Activated CD4-positive, alpha-beta T cell treated with anti-CD3 and anti-CD28 coated beads, Interleukin-2, amount 10 ng/mL, durations not matched to agents 7 days and 5 days (primary cell): ENCODE data around the gene LNX1. TPM values are rescaled to one million over a fixed set of nuclear protein-coding genes. Genes with fewer than 3 reads are reported as not detected.

ENCODE experiments used
- CTCF ChIA-PET: fragments of 350-600 bp; sonication (Branson Sonifier 250); formaldehyde crosslinking; loops from one replicate; lab custom pipeline; 2021; ENCODE audit warnings: antibody characterized with exemption; lab: Charles Lee
- POLR2A ChIA-PET: fragments of 350-600 bp; sonication (Branson Sonifier 250); formaldehyde crosslinking; loops from one replicate; lab custom pipeline; 2021; ENCODE audit warnings: antibody characterized with exemption; lab: Charles Lee
- DNase-seq: peaks from one replicate; pipeline ENCODE4 v3.0.0-alpha.2; 2020
- H3K27ac Mint-ChIP-seq: one replicate; pipeline ENCODE4 v1.8.0; 2021; ENCODE audit warnings: mild to moderate bottlenecking, moderate library complexity, mixed read lengths
- H3K27me3 Mint-ChIP-seq: one replicate; pipeline ENCODE4 v1.8.0; 2021; ENCODE audit warnings: mixed read lengths
- H3K36me3 Mint-ChIP-seq: one replicate; pipeline ENCODE4 v1.8.0; 2021; ENCODE audit warnings: low read depth, mixed read lengths
- H3K4me1 Mint-ChIP-seq: one replicate; pipeline ENCODE4 v1.8.0; 2021; ENCODE audit warnings: mixed read lengths
- H3K4me3 Mint-ChIP-seq: one replicate; pipeline ENCODE4 v1.8.0; 2021; ENCODE audit warnings: mild to moderate bottlenecking, moderate library complexity, mixed read lengths
- H3K9me3 Mint-ChIP-seq: one replicate; pipeline ENCODE4 v1.8.0; 2021; ENCODE audit warnings: mixed read lengths
- total RNA-seq, 2 experiments: library from RNA; stranded (reverse); gene quantifications; one replicate each; pipeline ENCODE4 v1.2.3, GENCODE V29; 2021

LNX1 gene
- total RNA-seq, 2 experiments from 2014 or later = not detected

DNA sequence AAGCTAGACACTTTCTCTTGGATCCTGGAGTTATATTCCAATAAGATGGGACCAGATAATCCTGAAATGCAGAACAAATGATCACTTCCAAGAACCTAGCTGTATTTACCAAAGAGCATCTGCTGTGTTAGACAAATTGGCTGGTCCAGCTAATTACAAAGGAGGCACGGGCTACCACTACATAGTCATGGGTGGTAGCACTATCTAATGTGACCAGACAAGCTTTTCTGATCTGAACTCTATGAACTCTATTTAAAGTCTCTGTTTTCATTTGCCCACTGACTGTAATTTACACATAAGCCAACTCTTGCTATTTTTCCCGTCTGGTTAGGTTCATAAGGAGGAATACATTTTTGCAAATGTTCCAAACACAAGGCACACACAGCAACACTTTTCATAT is 34.6 kb downstream of the LNX1 start:
- no peaks in the 10 kb centered on the region for H3K9me3 Mint-ChIP-seq
- no peak overlapping the region for H3K27ac Mint-ChIP-seq
- H3K27me3 Mint-ChIP-seq = peaks cover 5% of the 10 kb centered on the region
- H3K4me3 Mint-ChIP-seq = no peak overlapping the region
- CTCF ChIA-PET = no interaction called here
- H3K4me1 Mint-ChIP-seq = no peaks in the 10 kb centered on the region
- H3K36me3 Mint-ChIP-seq = no peaks in the 10 kb centered on the region
- DNase-seq = no peak
- POLR2A ChIA-PET = no interaction called here

GRCh38 chr4:53553486-53554210 is 37.6 kb downstream of the LNX1 start:
- no peaks in the 10 kb centered on the region for H3K9me3 Mint-ChIP-seq
- POLR2A ChIA-PET = no interaction called here
- no peak overlapping the region for H3K27ac Mint-ChIP-seq
- no peak overlapping the region for H3K4me3 Mint-ChIP-seq
- DNase-seq = no peak
- peaks cover 6% of the 10 kb centered on the region for H3K27me3 Mint-ChIP-seq
- no peaks in the 10 kb centered on the region for H3K36me3 Mint-ChIP-seq
- H3K4me1 Mint-ChIP-seq = no peaks in the 10 kb centered on the region
- CTCF ChIA-PET = no interaction called here

DNA sequence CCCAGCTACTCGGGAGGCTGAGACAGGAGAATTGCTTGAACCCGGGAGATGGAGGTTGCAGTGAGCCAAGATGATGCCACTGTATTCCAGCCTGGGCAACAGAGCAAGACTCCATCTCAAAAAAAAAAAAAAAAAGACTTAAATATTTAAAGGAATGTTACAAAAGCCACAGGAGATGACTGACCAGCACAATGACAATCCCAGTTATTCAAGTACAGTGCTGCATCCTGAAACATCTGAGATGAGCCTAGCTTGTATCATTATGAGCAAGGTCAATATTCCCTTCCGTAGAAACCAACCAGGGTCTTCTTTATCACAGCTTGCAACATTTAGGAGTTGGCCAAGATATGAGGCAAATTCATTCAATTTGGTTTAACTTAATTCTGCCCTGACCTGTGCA is 38.6 kb downstream of the LNX1 start:
- Mint-ChIP-seq H3K27me3 (peaks cover 7% of the 10 kb centered on the region), H3K36me3 (no peaks in the 10 kb centered on the region), H3K4me1 (no peaks in the 10 kb centered on the region), H3K27ac (no peak overlapping the region), H3K4me3 (no peak overlapping the region), H3K9me3 (no peaks in the 10 kb centered on the region)
- DNase-seq = no peak
- CTCF ChIA-PET = interaction anchor here (0.7 kb wide), 1 partner anchor 54 kb away, joined by 3 read pairs; no protein-coding TSS in a partner anchor
- POLR2A ChIA-PET = no interaction called here

GRCh38 chr4:53551958-53552357 is 39.3 kb downstream of the LNX1 start:
- H3K36me3 Mint-ChIP-seq = no peaks in the 10 kb centered on the region
- H3K4me3 Mint-ChIP-seq = no peak overlapping the region
- DNase-seq = no peak
- H3K27me3 Mint-ChIP-seq = peaks cover 10% of the 10 kb centered on the region
- POLR2A ChIA-PET = no interaction called here
- no peaks in the 10 kb centered on the region for H3K9me3 Mint-ChIP-seq
- CTCF ChIA-PET = interaction anchor here (0.7 kb wide), 1 partner anchor 53 kb away, joined by 3 read pairs; no protein-coding TSS in a partner anchor
- H3K27ac Mint-ChIP-seq = no peak overlapping the region
- no peaks in the 10 kb centered on the region for H3K4me1 Mint-ChIP-seq

- Mint-ChIP-seq H3K4me1 (no peaks in the 10 kb centered on the region), H3K27ac (no peak overlapping the region), H3K9me3 (no peaks in the 10 kb centered on the region), H3K4me3 (no peak overlapping the region), H3K36me3 (no peaks in the 10 kb centered on the region), H3K27me3 (peaks cover 10% of the 10 kb centered on the region)
- POLR2A ChIA-PET = no interaction called here
- DNase-seq = no peak
- CTCF ChIA-PET = no interaction called here
Measured at GRCh38 chr4:53551281-53551864, 39.9 kb downstream of the LNX1 start.

DNA sequence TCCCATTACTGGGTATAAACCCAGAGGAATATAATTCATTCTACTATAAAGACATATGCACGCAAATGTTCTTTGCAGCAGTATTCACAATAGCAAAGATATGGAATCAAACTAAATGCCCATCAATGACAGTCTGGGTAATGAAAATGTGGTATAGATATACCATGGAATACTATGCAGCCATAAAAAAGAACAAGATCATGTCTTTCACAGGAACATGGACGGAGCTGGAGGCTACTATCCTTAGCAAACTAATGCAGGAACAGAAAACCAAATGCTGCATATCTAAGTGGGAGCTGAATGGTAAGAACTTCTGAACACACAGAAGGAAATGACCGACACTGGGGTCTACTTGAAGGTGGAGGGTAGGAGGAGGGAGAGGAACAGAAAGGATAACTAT is 42.6 kb downstream of the LNX1 start:
- Mint-ChIP-seq H3K4me1 (no peaks in the 10 kb centered on the region), H3K4me3 (no peak overlapping the region), H3K27ac (no peak overlapping the region), H3K9me3 (no peaks in the 10 kb centered on the region), H3K27me3 (peaks cover 12% of the 10 kb centered on the region), H3K36me3 (no peaks in the 10 kb centered on the region)
- ChIA-PET CTCF (no interaction called here), POLR2A (no interaction called here)
- DNase-seq = no peak

GRCh38 chr4:53547983-53548382 is 43.3 kb downstream of the LNX1 start:
- H3K4me3 Mint-ChIP-seq = no peak overlapping the region
- H3K27ac Mint-ChIP-seq = no peak overlapping the region
- no peak for DNase-seq
- no peaks in the 10 kb centered on the region for H3K36me3 Mint-ChIP-seq
- H3K27me3 Mint-ChIP-seq = peaks cover 16% of the 10 kb centered on the region
- ChIA-PET CTCF (no interaction called here), POLR2A (no interaction called here)
- no peaks in the 10 kb centered on the region for H3K9me3 Mint-ChIP-seq
- H3K4me1 Mint-ChIP-seq = no peaks in the 10 kb centered on the region

- no peak for DNase-seq
- Mint-ChIP-seq H3K9me3 (no peaks in the 10 kb centered on the region), H3K4me3 (no peak overlapping the region), H3K27me3 (peaks cover 17% of the 10 kb centered on the region), H3K27ac (no peak overlapping the region), H3K4me1 (no peaks in the 10 kb centered on the region), H3K36me3 (no peaks in the 10 kb centered on the region)
- POLR2A ChIA-PET = no interaction called here
- CTCF ChIA-PET = interaction anchor here (0.5 to 0.7 kb wide), 2 partner anchors 33 to 676 kb away, joined by 3 to 5 read pairs; no protein-coding TSS in a partner anchor
Measured at GRCh38 chr4:53545942-53546581, 45.2 kb downstream of the LNX1 start.

DNA sequence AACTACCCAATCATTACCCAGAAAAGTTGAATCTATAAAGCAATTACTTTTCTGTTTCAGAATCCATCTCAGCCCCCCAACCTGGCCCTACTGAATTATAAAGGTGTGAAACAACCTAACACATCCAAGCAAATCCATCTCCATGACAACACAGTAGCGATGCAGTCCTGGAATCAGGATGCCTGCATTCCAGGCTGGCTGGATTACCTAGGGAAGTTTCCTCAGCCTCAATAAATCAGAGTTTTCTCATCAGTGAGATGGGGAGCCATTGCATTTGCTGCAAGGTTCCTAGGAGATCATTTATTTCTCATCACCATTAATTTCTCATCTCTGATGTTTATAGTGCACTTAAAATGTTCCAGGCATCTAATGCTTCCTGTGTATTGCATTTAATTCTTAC is 46.0 kb downstream of the LNX1 start:
- Mint-ChIP-seq H3K27ac (no peak overlapping the region), H3K27me3 (peaks cover 17% of the 10 kb centered on the region), H3K9me3 (no peaks in the 10 kb centered on the region), H3K4me3 (no peak overlapping the region), H3K36me3 (no peaks in the 10 kb centered on the region), H3K4me1 (no peaks in the 10 kb centered on the region)
- DNase-seq = no peak
- POLR2A ChIA-PET = no interaction called here
- CTCF ChIA-PET = interaction anchor here (0.6 to 0.7 kb wide), 2 partner anchors 9 to 32 kb away, joined by 3 to 5 read pairs; no protein-coding TSS in a partner anchor

DNA sequence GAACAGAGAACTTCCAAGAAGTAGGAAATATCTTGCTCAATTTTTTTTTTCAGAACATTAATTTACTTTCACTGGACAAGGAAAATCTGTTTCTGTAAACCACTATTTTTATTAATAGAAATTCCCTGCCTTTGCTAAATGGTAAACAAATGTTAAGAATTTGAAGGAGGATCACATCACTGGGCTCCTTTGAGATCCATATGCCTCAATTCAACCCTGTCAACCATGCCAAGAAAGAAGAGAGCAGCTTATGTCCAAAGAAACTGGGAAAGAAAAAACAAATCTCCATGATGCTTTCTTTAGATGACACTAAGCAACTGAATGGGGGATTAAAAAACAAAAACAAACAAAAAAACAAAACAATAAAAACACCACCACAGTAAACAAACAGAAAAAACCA is 47.7 kb downstream of the LNX1 start:
- no peak overlapping the region for H3K27ac Mint-ChIP-seq
- H3K27me3 Mint-ChIP-seq = peaks cover 14% of the 10 kb centered on the region
- no peaks in the 10 kb centered on the region for H3K9me3 Mint-ChIP-seq
- CTCF ChIA-PET = no interaction called here
- H3K36me3 Mint-ChIP-seq = no peaks in the 10 kb centered on the region
- POLR2A ChIA-PET = no interaction called here
- no peak for DNase-seq
- no peak overlapping the region for H3K4me3 Mint-ChIP-seq
- no peaks in the 10 kb centered on the region for H3K4me1 Mint-ChIP-seq

DNA sequence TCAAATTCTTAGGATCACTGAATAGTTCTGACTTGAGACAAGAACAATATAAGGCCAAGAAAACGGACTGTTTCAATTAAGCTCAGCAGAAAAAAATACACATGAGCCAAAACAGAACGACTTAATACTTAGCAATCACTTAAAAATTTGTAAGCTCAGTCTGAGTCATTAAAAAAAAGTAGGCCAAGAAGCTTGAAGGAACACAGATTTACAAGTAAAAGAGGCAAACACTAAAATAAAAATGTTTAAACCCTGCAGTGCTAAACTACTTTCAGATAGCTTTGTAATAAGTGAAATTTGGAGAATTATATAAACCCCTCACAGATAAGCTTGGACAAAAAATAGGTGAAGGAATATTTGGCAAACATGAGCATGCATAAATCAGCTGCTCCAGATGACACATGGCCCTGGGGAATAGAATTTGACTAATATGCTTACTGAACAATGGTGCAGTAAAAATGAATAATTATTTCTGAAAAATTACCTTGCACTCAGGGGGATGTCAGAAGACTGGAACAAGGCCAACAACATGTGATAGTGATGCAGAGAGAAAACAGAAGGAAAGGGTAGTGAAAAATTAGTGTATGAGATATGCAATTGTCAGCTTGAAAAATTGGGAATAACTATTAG is 49.6 kb downstream of the LNX1 start:
- ChIA-PET CTCF (no interaction called here), POLR2A (no interaction called here)
- Mint-ChIP-seq H3K36me3 (no peaks in the 10 kb centered on the region), H3K9me3 (no peaks in the 10 kb centered on the region), H3K27me3 (peaks cover 11% of the 10 kb centered on the region), H3K4me3 (no peak overlapping the region), H3K4me1 (no peaks in the 10 kb centered on the region), H3K27ac (no peak overlapping the region)
- DNase-seq = no peak

DNA sequence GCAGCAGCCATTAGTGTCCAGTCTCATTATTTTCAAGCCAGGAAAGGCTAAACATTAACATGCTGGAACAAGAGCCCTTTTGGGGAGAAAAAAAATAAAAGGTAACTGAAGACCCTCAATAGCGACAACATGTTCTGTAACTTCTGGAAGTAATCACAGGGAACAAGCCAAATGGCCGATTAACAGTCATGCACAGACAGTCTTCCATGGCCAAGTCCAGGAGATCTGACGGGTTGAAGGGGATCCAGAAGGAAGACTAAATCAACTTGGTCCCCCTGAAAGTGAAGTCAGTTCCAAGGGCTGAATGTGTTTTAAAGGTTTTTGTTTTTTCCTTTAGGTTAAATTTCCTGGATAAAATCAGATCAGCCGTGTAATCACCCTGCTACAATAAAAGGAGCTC is 52.5 kb downstream of the LNX1 start:
- Mint-ChIP-seq H3K4me1 (no peaks in the 10 kb centered on the region), H3K27ac (no peak overlapping the region), H3K9me3 (no peaks in the 10 kb centered on the region), H3K36me3 (no peaks in the 10 kb centered on the region), H3K27me3 (peaks cover 14% of the 10 kb centered on the region), H3K4me3 (no peak overlapping the region)
- DNase-seq = no peak
- ChIA-PET POLR2A (no interaction called here), CTCF (interaction anchor here (1.2 kb wide), 1 partner anchor 17 kb away, joined by 3 read pairs; no protein-coding TSS in a partner anchor)

DNA sequence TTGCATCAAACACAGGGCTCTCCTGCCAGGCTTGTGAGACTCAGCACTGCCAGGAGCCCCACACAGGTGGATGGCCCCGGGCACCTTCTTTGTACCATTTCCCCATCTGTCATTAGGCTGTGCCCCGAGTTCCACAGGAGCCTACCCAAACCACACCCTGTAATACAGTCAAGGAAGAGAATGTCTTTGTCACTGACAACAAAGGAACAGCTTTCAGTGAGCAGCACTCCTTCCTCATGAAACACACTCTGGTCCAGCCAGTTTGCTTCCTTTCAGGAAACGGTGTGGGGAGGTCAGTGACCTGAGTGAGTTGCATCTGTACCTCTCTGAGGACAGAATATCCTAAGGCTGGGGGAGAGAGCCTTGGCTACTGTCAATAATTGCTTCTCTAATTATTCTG is 53.7 kb downstream of the LNX1 start:
- POLR2A ChIA-PET = no interaction called here
- CTCF ChIA-PET = no interaction called here

More for the DNA sequence above, 53.7 kb downstream of the LNX1 start:
- Mint-ChIP-seq H3K27me3 (peaks cover 9% of the 10 kb centered on the region), H3K4me3 (no peak overlapping the region), H3K36me3 (no peaks in the 10 kb centered on the region), H3K9me3 (no peaks in the 10 kb centered on the region), H3K27ac (no peak overlapping the region), H3K4me1 (no peaks in the 10 kb centered on the region)
- DNase-seq = no peak
